Activated CD4-positive, alpha-beta memory T cell treated with anti-CD3 and anti-CD28 coated beads, Interleukin-2, amount 10 ng/mL, durations not matched to agents 7 days and 5 days (primary cell): Measurements from ENCODE around the gene SLC24A3. TPM values are rescaled to one million over a fixed set of nuclear protein-coding genes. Genes with fewer than 3 reads are reported as not detected.

Experiments
- CTCF ChIA-PET: fragments of 350-600 bp; sonication (Branson Sonifier 250); formaldehyde crosslinking; loops from one replicate; lab custom pipeline; 2021; ENCODE audit warnings: antibody characterized with exemption, inconsistent platforms; lab: Charles Lee
- POLR2A ChIA-PET: fragments of 350-600 bp; sonication (Branson Sonifier 250); formaldehyde crosslinking; loops from one replicate; lab custom pipeline; 2021; ENCODE audit warnings: antibody characterized with exemption; lab: Charles Lee
- DNase-seq: peaks from one replicate; pipeline ENCODE4 v3.0.0-alpha.2; 2020
- H3K27ac Mint-ChIP-seq: one replicate; pipeline ENCODE4 v1.8.0; 2021; ENCODE audit warnings: mild to moderate bottlenecking, mixed read lengths
- H3K27me3 Mint-ChIP-seq: one replicate; pipeline ENCODE4 v1.8.0; 2021; ENCODE audit warnings: mixed read lengths
- H3K36me3 Mint-ChIP-seq: one replicate; pipeline ENCODE4 v1.8.0; 2021; ENCODE audit warnings: low read depth, mixed read lengths
- H3K4me1 Mint-ChIP-seq: one replicate; pipeline ENCODE4 v1.8.0; 2021; ENCODE audit warnings: mixed read lengths
- H3K4me3 Mint-ChIP-seq: one replicate; pipeline ENCODE4 v1.8.0; 2021; ENCODE audit warnings: mild to moderate bottlenecking, mixed read lengths
- H3K9me3 Mint-ChIP-seq: one replicate; pipeline ENCODE4 v1.8.0; 2021; ENCODE audit warnings: mixed read lengths
- total RNA-seq, 2 experiments: library from RNA; stranded (reverse); gene quantifications; one replicate each; pipeline ENCODE4 v1.2.3, GENCODE V29; 2021

Gene SLC24A3
- total RNA-seq, 2 experiments from 2014 or later = not detected

DNA sequence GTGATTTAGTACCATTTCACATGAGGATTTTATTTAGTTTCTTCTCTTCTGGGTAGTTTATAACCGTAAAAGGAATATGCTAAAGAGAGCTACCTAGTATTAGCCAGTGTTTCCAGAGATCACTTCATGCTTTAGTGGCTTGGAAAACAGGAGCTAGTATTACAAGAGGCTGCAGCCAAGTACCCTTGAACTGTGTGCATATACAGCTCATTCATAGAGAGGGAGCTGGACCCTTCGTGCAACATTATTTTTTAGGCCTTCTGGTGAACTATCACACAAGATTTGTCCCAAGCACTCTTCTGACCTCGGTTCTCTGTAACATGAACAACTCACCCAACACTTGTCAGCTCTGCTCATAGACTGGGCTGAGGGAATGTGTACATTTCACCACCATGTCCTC, 470.7 kb downstream of the SLC24A3 start:
- Mint-ChIP-seq H3K36me3 (no peaks in the 10 kb centered on the region), H3K4me1 (no peaks in the 10 kb centered on the region), H3K27ac (no peak overlapping the region), H3K27me3 (no peaks in the 10 kb centered on the region), H3K9me3 (peaks cover 3% of the 10 kb centered on the region), H3K4me3 (no peak overlapping the region)
- ChIA-PET POLR2A (no interaction called here), CTCF (interaction anchor here (0.7 kb wide), 1 partner anchor 132 kb away, joined by 3 read pairs; no protein-coding TSS in a partner anchor)
- no peak for DNase-seq

DNA sequence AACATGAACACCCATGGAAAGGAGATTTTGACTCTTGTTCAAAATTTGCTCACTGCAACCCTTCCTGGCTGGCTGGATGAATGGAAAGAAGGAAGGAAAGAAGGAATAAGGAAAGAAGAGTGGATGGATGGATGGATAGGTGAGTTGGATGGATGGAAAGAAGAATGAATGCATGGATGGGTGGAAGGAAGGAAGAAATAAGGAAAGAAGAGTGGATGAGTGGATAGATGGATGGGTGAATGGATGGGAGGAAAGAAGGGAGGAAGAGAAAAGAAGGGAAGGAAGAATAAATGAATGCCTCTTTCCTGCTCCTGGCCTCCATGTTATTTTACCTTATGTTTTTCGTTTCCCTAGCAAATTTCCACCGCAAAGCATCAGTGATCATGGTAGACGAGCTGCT, 471.4 kb downstream of the SLC24A3 start:
- ChIA-PET CTCF (no interaction called here), POLR2A (no interaction called here)
- Mint-ChIP-seq H3K9me3 (peaks cover 3% of the 10 kb centered on the region), H3K4me3 (no peak overlapping the region), H3K36me3 (no peaks in the 10 kb centered on the region), H3K27ac (no peak overlapping the region), H3K27me3 (no peaks in the 10 kb centered on the region), H3K4me1 (no peaks in the 10 kb centered on the region)
- no peak for DNase-seq

DNA sequence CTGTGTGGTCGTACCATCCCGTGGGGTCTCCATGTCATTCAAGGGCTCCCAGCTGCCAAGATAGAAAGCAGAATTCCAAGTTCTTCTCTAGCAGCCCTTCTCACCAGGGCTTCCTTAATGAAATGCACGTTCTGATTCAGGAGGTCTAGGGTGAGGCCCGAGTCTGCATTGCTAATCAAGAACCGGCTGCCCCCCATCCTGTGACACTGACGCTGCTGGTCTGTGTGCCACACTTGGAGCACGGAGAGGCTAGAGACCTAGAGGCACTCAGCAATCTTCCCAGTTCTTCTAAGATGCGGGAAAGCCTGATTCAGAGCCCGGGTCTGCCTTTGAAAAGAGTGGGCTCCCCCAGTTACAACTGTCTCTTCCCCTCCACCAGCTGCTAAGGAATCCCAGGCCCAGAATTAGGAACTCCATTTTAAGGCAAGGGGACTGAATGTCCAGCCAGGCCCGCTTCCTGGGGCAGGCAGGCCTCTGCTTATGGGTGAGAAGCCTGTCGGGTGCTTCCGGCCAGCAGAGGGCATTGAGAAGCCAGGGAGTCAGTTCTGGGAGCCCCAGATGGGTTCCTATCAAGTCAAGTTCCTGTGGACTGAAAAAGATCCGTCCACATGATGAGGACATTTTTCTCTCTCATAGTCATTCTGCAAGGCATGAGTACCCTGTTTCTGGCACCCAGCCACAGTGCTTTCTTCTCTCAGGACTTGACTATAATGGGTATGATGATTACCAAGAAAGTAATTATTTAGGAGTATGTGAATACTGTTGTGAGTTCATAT, 475.8 kb downstream of the SLC24A3 start:
- Mint-ChIP-seq H3K9me3 (no peaks in the 10 kb centered on the region), H3K36me3 (no peaks in the 10 kb centered on the region), H3K27me3 (peaks cover 12% of the 10 kb centered on the region), H3K4me1 (no peaks in the 10 kb centered on the region), H3K27ac (no peak overlapping the region), H3K4me3 (no peak overlapping the region)
- no peak for DNase-seq
- CTCF ChIA-PET = no interaction called here
- POLR2A ChIA-PET = no interaction called here

DNA sequence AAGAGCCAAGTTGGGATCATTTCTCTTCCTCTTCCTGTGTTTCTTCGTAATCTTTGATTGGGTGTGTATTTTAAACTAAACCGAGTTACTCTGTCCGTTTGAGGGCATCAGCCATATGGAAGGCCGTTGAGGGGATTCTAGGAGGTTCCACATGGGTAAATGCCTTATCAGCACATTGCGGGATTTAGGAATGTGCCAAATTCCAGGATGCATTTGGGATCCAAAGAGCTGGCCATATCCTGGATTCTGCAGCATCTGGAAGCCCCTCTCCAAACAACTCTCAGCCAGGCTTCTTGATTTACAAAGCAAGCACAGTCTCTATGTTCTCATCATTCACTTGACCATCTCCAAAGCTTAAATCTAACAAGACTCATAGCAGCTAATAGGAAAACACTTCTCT, 478.0 kb downstream of the SLC24A3 start:
- H3K9me3 Mint-ChIP-seq = no peaks in the 10 kb centered on the region
- ChIA-PET CTCF (interaction anchor here (1.4 kb wide), 1 partner anchor 14 kb away, joined by 3 read pairs; no protein-coding TSS in a partner anchor), POLR2A (no interaction called here)
- peaks cover 12% of the 10 kb centered on the region for H3K27me3 Mint-ChIP-seq
- no peak overlapping the region for H3K27ac Mint-ChIP-seq
- H3K36me3 Mint-ChIP-seq = no peaks in the 10 kb centered on the region
- H3K4me3 Mint-ChIP-seq = no peak overlapping the region
- no peaks in the 10 kb centered on the region for H3K4me1 Mint-ChIP-seq
- no peak for DNase-seq

DNA sequence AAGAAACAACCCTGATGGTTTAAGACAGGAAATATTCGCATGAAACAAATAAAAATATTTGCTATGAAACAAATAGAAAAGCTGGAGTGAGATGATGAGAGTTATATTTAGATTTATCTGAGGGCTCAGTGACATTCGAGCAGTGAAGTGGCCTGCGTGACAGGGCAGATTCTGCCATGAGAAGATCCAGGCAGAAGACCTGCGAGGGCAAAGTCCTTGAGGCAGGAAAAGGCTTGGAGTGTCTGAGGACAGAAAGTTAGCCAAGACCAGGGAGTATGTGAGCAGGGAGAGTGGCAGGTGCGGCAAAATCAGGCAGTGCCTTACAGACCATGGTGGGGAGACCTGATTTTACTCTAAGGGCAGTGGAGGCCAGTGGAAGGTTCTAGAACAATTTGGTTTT, 478.7 kb downstream of the SLC24A3 start:
- peaks cover 12% of the 10 kb centered on the region for H3K27me3 Mint-ChIP-seq
- no peak for DNase-seq
- H3K4me1 Mint-ChIP-seq = no peaks in the 10 kb centered on the region
- POLR2A ChIA-PET = no interaction called here
- CTCF ChIA-PET = interaction anchor here (1.4 kb wide), 1 partner anchor 15 kb away, joined by 3 read pairs; no protein-coding TSS in a partner anchor
- H3K36me3 Mint-ChIP-seq = no peaks in the 10 kb centered on the region
- no peaks in the 10 kb centered on the region for H3K9me3 Mint-ChIP-seq
- H3K4me3 Mint-ChIP-seq = no peak overlapping the region
- H3K27ac Mint-ChIP-seq = no peak overlapping the region

DNA sequence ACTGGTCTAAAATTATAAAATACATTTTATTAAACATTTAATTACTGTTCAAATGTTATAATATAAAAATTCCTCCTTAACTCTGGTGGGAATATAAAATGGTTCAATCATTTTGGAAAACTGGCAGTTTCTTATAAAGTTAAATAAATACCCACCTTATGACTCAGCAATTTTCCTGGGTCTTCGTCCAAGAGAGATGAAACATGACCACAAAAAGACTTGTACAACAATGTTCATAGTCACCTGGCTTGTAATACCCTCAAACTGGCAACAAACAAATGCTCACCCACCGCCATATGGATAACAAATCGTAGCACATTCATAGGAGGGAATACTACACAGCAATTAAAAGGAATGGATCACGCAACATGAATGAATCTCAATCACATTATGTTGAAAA, 479.7 kb downstream of the SLC24A3 start:
- DNase-seq = no peak
- Mint-ChIP-seq H3K4me1 (no peaks in the 10 kb centered on the region), H3K27ac (no peak overlapping the region), H3K27me3 (peaks cover 14% of the 10 kb centered on the region), H3K9me3 (no peaks in the 10 kb centered on the region), H3K4me3 (no peak overlapping the region), H3K36me3 (no peaks in the 10 kb centered on the region)
- CTCF ChIA-PET = no interaction called here
- POLR2A ChIA-PET = no interaction called here

DNA sequence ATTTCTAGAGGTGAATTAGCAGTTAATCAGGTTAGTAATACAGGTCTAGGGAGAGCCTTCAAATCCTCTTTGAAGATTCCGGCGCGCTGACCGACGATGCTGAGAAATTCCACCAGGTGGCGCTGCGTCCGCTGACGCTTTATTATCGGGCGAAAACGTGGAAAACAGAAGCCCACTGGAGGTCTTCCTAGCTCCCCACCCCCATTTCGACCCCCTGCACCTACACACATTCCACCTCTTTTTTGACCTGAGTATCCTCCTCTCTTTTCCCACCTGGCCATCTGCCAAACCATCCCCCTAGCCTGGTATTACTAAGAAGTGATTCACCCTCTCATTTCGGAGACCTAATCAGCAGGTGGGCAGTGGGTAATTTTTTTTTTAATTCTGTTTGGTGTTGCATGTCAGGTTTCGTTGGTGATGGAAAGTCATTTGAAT, 480.3 kb downstream of the SLC24A3 start:
- CTCF ChIA-PET = interaction anchor here (0.9 to 1.2 kb wide), 5 partner anchors 13 to 302 kb away, joined by 3 to 4 read pairs (median 3); no protein-coding TSS in a partner anchor

DNA sequence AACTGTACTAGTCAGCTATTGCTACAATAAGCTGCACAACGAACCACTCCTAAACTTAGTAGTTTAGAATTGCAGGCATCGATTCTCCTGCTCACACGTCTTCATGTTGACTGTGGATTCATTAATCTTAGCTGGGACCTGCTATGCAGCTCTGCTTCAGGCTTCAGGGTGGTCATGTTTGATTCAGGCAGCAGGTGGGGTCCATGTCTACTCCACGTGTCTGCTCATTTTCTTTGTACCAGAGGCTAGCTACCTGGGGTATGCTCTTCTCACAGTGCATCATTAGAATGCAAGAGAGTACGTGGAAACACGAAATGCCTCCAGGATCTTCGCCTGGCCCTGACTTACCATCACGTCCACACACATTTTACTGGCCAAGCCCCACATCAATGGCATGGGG, 481.1 kb downstream of the SLC24A3 start:
- CTCF ChIA-PET = interaction anchor here (0.9 to 1.2 kb wide), 5 partner anchors 12 to 301 kb away, joined by 3 to 4 read pairs (median 3); no protein-coding TSS in a partner anchor
- H3K27me3 Mint-ChIP-seq = peaks cover 14% of the 10 kb centered on the region
- POLR2A ChIA-PET = no interaction called here
- H3K4me3 Mint-ChIP-seq = no peak overlapping the region
- H3K36me3 Mint-ChIP-seq = no peaks in the 10 kb centered on the region
- H3K9me3 Mint-ChIP-seq = no peaks in the 10 kb centered on the region
- no peak overlapping the region for H3K27ac Mint-ChIP-seq
- no peak for DNase-seq
- no peaks in the 10 kb centered on the region for H3K4me1 Mint-ChIP-seq

More for the DNA sequence above, 480.3 kb downstream of the SLC24A3 start:
- Mint-ChIP-seq H3K27me3 (peaks cover 14% of the 10 kb centered on the region), H3K36me3 (no peaks in the 10 kb centered on the region), H3K27ac (no peak overlapping the region), H3K4me1 (no peaks in the 10 kb centered on the region), H3K9me3 (no peaks in the 10 kb centered on the region), H3K4me3 (no peak overlapping the region)
- peak; percentile 41 for DNase-seq
- POLR2A ChIA-PET = no interaction called here

DNA sequence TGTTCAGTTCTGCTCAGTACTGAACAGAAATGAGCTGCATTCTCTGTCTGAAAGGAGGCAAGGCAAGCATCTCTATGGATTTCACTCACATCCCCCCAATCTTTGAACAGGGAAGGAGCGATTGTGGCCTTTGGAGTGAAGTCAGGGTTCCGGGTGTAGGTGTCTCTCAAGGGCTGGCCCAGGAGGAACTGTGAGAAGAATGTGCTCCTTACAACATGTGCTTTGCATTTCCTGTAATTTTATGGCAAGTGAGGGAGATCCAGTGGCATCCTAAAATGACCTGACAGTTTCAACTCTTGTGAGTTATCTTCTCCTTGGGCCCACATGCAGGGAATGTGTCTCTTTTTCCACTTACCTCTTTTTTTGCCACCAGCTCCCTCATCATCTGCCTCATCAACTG, 482.6 kb downstream of the SLC24A3 start:
- Mint-ChIP-seq H3K4me1 (no peaks in the 10 kb centered on the region), H3K27me3 (peaks cover 14% of the 10 kb centered on the region), H3K4me3 (no peak overlapping the region), H3K9me3 (no peaks in the 10 kb centered on the region), H3K36me3 (no peaks in the 10 kb centered on the region), H3K27ac (no peak overlapping the region)
- ChIA-PET CTCF (no interaction called here), POLR2A (no interaction called here)
- DNase-seq = no peak

DNA sequence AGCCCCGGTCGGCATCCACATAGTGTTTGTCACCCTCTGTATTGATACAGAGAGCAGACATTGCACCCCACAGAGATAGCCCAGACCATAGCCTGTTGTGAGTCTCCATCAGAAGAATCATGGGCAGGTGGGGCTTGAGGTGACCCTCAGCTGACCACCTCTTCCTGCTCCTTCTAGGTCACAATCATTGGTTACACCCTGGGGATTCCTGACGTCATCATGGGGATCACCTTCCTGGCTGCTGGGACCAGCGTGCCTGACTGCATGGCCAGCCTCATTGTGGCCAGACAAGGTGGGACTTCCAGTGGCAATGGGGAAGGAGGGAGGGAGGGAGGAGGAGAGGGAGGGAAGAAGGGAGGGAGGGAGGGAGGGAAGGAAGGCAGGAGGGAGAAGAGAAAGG, 484.2 kb downstream of the SLC24A3 start:
- Mint-ChIP-seq H3K27me3 (peaks cover 3% of the 10 kb centered on the region), H3K36me3 (no peaks in the 10 kb centered on the region), H3K9me3 (no peaks in the 10 kb centered on the region), H3K4me1 (no peaks in the 10 kb centered on the region), H3K4me3 (no peak overlapping the region), H3K27ac (no peak overlapping the region)
- POLR2A ChIA-PET = no interaction called here
- CTCF ChIA-PET = no interaction called here
- DNase-seq = no peak

DNA sequence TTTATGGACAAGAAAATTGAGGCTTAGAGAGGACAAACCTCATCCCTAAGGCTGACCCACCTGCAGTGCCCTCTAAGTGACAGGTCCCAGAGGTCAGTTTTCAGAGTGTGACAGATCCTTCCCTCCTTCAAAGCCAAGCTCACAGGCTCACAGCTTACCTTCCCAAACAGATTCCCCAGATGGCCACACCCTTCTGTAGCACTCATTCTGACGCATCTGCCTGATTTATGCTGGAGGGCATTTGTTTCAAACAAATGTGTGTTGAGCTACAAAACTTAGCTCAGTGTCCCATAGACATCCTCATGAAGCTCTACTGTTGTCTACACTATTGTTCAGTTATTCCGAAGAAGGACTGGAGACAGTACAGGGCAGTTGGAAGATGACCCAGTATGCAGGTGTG, 485.0 kb downstream of the SLC24A3 start:
- DNase-seq = no peak
- H3K9me3 Mint-ChIP-seq = peaks cover 3% of the 10 kb centered on the region
- H3K27me3 Mint-ChIP-seq = peaks cover 6% of the 10 kb centered on the region
- H3K27ac Mint-ChIP-seq = no peak overlapping the region
- no peaks in the 10 kb centered on the region for H3K4me1 Mint-ChIP-seq
- no peaks in the 10 kb centered on the region for H3K36me3 Mint-ChIP-seq
- H3K4me3 Mint-ChIP-seq = no peak overlapping the region
- POLR2A ChIA-PET = no interaction called here
- CTCF ChIA-PET = no interaction called here

DNA sequence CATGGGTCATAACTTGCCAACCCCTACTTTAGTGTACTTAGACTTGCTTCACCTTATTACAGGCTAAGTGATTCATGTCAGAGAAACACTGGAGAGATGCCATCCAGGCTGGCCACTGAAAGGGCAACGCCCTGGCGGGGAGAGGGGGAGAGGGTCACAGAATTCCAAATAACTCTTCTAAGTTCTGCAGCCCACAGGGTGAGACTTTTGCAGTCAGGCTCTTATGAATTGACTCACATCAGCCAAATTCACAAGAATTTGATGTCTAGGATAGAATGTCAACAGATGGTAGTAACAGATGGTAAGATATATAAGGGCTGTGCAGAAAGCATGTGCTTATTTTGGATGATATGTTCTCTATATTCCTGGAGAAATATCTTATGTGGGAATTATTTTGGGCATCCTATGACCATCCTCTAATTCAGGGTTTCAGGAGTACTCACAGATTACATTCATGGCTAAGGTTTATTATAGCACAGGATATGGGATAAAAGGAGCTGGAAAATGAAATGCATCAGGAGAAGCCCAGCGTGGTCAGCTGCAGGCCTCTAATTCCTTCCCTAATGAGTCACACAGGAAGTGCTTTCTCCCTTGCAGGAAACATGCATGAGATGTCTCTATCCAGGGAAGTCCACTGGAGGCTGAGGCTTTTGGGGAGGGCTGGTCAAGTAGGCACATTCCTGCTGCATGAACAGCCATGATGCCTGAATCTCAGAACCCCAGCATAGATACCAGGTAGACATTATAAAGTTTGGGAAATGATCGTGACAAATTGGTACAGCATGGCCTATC, 486.9 kb downstream of the SLC24A3 start:
- CTCF ChIA-PET = no interaction called here
- Mint-ChIP-seq H3K9me3 (peaks cover 3% of the 10 kb centered on the region), H3K36me3 (no peaks in the 10 kb centered on the region), H3K4me1 (no peaks in the 10 kb centered on the region), H3K4me3 (no peak overlapping the region), H3K27me3 (peaks cover 7% of the 10 kb centered on the region), H3K27ac (no peak overlapping the region)
- POLR2A ChIA-PET = no interaction called here
- DNase-seq = no peak

DNA sequence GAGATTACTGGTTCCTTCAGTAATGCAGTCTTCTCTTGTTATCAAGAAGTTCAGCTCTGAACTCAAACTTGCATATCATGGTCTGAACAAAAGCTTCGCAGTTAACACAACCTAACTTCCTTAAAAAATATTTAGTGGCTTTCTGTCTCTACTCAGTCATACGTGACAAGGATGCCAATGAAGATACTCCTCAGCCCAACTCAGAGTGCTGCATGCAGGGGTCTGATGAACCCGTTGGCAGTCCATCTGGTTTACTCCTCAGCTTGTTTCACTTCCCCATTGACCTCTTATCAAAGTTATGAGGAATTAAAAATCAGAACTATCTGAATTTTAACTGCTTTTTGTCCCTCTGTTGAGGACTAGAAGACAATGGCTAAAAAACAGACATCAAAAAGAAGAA, 489.0 kb downstream of the SLC24A3 start:
- ChIA-PET CTCF (no interaction called here), POLR2A (no interaction called here)
- Mint-ChIP-seq H3K27me3 (peaks cover 8% of the 10 kb centered on the region), H3K9me3 (peaks cover 3% of the 10 kb centered on the region), H3K27ac (no peak overlapping the region), H3K4me1 (no peaks in the 10 kb centered on the region), H3K36me3 (no peaks in the 10 kb centered on the region), H3K4me3 (no peak overlapping the region)
- no peak for DNase-seq
